ENCODE measurements around the gene LRRC73.

LRRC73 gene

GRCh38 chr6:43478008-43478372 lies 32.2 kb downstream of the LRRC73 start:
- Histone ChIP-seq H3K27ac (peak overlapping the region in 1 of 2 donors; percentile 75), H3K4me3 (peak overlapping the region; percentile 75)
- TF ChIP-seq CTCF (IDR thresholded peaks at IDR 0.05) = no peak
- DNase-seq (ENCODE audit: low spot score) = no peak

GRCh38 chr6:43477235-43478007 lies 32.7 kb downstream of the LRRC73 start, which contains the start of gene TJAP1:
Gene TJAP1 (plus strand): TSS chr6:43477570. CDS start chr6:43499002, 21,432 bp downstream.
- Histone ChIP-seq H3K27ac (peak within 1 kb of the TSS; percentile 66 to 75), H3K4me3 (peak within 1 kb of the TSS; percentile 75)
- TF ChIP-seq CTCF (IDR thresholded peaks at IDR 0.05) = no peak
- peak; percentile 93 for DNase-seq (ENCODE audit: low spot score)

GRCh38 chr6:43476746-43477145 lies 33.4 kb downstream of the LRRC73 start:
- no peak for DNase-seq (ENCODE audit: low spot score)
- Histone ChIP-seq H3K27ac (peak overlapping the region; percentile 35 to 66), H3K4me3 (peak overlapping the region; percentile 75)
- no peak for TF ChIP-seq CTCF (IDR thresholded peaks at IDR 0.05)

- no peak for DNase-seq (ENCODE audit: low spot score)
- H3K27ac ChIP-seq = no peak overlapping the region
- no peak overlapping the region for H3K4me3 ChIP-seq
- no peak for TF ChIP-seq CTCF (IDR thresholded peaks at IDR 0.05)
Measured at GRCh38 chr6:43475516-43475915, 34.6 kb downstream of the LRRC73 start.

GRCh38 chr6:43472515-43472914 lies 37.6 kb downstream of the LRRC73 start:
- no peak for TF ChIP-seq CTCF (IDR thresholded peaks at IDR 0.05)
- Histone ChIP-seq H3K4me3 (no peak overlapping the region), H3K27ac (no peak overlapping the region)
- no peak for DNase-seq (ENCODE audit: low spot score)

- no peak for DNase-seq (ENCODE audit: low spot score)
- TF ChIP-seq CTCF (IDR thresholded peaks at IDR 0.05) = no peak
- Histone ChIP-seq H3K4me3 (no peak overlapping the region), H3K27ac (no peak overlapping the region)
Measured at GRCh38 chr6:43471399-43471798, 38.7 kb downstream of the LRRC73 start.

- H3K4me3 ChIP-seq = no peak overlapping the region
- no peak overlapping the region for H3K27ac ChIP-seq
- no peak for DNase-seq (ENCODE audit: low spot score)
- TF ChIP-seq CTCF (IDR thresholded peaks at IDR 0.05) = no peak
Measured at GRCh38 chr6:43469947-43470346, 40.2 kb downstream of the LRRC73 start.

All from coronary artery (tissue), 2 donors.